Ovary (tissue), 9 donors: ENCODE data around the gene XPA. TPM values are rescaled to one million over a fixed set of nuclear protein-coding genes. Genes with fewer than 3 reads are reported as not detected.
A peak's percentile ranks its signal among the peaks of the same experiment; 100 is the strongest.

Experiments
- DNase-seq, 5 donors: peaks; one replicate each; pipeline ENCODE4 v3.0.0-alpha.2; 2019 to 2020
- H3K27ac ChIP-seq, 2 donors: fragments of 200-600 bp; one replicate each; pipeline versions ENCODE4 v1.5.1 to v1.8.0; 2019 to 2022
- H3K27me3 ChIP-seq: fragments of 200-600 bp; one replicate; pipeline ENCODE4 v1.8.0; 2022
- H3K36me3 ChIP-seq: fragments of 200-600 bp; sonication (generic); one replicate; pipeline ENCODE4 v1.5.1; 2019
- H3K4me1 ChIP-seq: one replicate; pipeline ENCODE4 v1.8.1; 2013; ENCODE audit warnings: mild to moderate bottlenecking, moderate library complexity; ENCODE audit not compliant: insufficient read depth
- H3K4me3 ChIP-seq: fragments of 200-600 bp; sonication (generic); one replicate; pipeline ENCODE4 v1.5.1; 2017
- H3K9me3 ChIP-seq, 2 donors: fragments of 200-600 bp in 1 of 2; sonication (generic) in 1 of 2; one replicate each; pipeline versions ENCODE4 v1.5.1 to v1.8.1; 2013 to 2019; ENCODE audit warnings: mild to moderate bottlenecking in 1 of 2, moderate library complexity in 1 of 2
- EP300 ChIP-seq: sonication (generic); formaldehyde crosslinking; IDR thresholded peaks from one replicate; pipeline ENCODE4 v1.6.1; 2017; ENCODE audit warnings: antibody characterized with exemption
- POLR2A ChIP-seq: fragments of 450-650 bp; IDR thresholded peaks from one replicate; pipeline ENCODE4 v1.6.1; 2017; ENCODE audit warnings: antibody characterized with exemption, mild to moderate bottlenecking, moderate library complexity
- WGBS, 3 donors: extraction: QIAGEN DNeasy Blood & Tissue Kit in 1 of 3; methylation state at CpG; one replicate each; pipeline versions ENCODE4 v1.1.5 to v1.1.7; 2013 to 2017; 5-methylcytosine and 5-hydroxymethylcytosine counted together
- intact Hi-C, 4 donors: fragments of 100-400 bp; cut with DNase I; formaldehyde crosslinking; loops; one replicate each; pipeline versions ENCODE4 v1.11.0 to v1.15.1; 2022 to 2023
- polyA plus RNA-seq, 2 donors: library from polyadenylated mRNA; stranded (reverse); fragments of 200-250 nt in 1 of 2; fragments of 350-450 nt in 1 of 2; fragmentation: Illumina TruSeq in 1 of 2; extraction: RNeasy Lipid Tissue Mini Kit (QIAGEN cat#74804) in 1 of 2; gene quantifications; one replicate each; pipeline ENCODE4 v1.2.3, GENCODE V29; 2013 to 2014
- total RNA-seq, 7 donors: library from RNA; depleted of rRNA in 2 of 7; stranded (reverse); fragments of >200 nt in 2 of 7; fragmentation: NEBNext Ultra II Directional in 3 of 7; extraction: Animal tissue kit (Norgen Biotek cat#: 25700) in 3 of 7; gene quantifications; one replicate each; pipeline versions ENCODE4 v1.1.0 to v1.2.4, GENCODE V29; 2016 to 2023
- TF ChIP-seq, protein P1 (sequence below), 3 donors: fragments of 450-650 bp in 2 of 3; fragments of 200-600 bp in 1 of 3; IDR thresholded peaks; one replicate each; pipeline versions ENCODE4 v1.5.1 to v1.8.0; 2016 to 2022; ENCODE audit warnings: antibody characterized with exemption in 3 of 3, mild to moderate bottlenecking in 1 of 3
- donor health status: DM: no; HTN: no; CAD: no; lungs with moderate emphysema.
- donor health status: DM: no; HTN: no; CAD: no.
- donor health status: Bipolar disorder and iron deficiency.
- donor health status: DM: yes; HTN: yes; CAD: no.
- donor health status: DM: no; HTN: no; CAD: no.
- donor health status: DM: yes; HTN: yes; CAD: no.

Gene XPA
- total and polyA plus RNA-seq, 9 donors = 13.7 to 23.6 (median 16.7) TPM

- no peaks in the 10 kb centered on the region for H3K4me1 ChIP-seq
- WGBS, 3 donors = 43 to 49% (median 46%) methylated on average over 3 of the region's 3 CpGs
- H3K36me3 ChIP-seq = no peaks in the 10 kb centered on the region
- H3K27me3 ChIP-seq = no peaks in the 10 kb centered on the region
- intact Hi-C loops = no loop called here
- no peak for DNase-seq
- no peaks in the 10 kb centered on the region for H3K9me3 ChIP-seq
- H3K27ac ChIP-seq = no peak overlapping the region
- H3K4me3 ChIP-seq = no peak overlapping the region
- TF ChIP-seq EP300 = no peak
- TF ChIP-seq, protein P1, sequence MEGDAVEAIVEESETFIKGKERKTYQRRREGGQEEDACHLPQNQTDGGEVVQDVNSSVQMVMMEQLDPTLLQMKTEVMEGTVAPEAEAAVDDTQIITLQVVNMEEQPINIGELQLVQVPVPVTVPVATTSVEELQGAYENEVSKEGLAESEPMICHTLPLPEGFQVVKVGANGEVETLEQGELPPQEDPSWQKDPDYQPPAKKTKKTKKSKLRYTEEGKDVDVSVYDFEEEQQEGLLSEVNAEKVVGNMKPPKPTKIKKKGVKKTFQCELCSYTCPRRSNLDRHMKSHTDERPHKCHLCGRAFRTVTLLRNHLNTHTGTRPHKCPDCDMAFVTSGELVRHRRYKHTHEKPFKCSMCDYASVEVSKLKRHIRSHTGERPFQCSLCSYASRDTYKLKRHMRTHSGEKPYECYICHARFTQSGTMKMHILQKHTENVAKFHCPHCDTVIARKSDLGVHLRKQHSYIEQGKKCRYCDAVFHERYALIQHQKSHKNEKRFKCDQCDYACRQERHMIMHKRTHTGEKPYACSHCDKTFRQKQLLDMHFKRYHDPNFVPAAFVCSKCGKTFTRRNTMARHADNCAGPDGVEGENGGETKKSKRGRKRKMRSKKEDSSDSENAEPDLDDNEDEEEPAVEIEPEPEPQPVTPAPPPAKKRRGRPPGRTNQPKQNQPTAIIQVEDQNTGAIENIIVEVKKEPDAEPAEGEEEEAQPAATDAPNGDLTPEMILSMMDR (IDR thresholded peaks at IDR 0.05) = no peak
- TF ChIP-seq POLR2A = no peak
These were observed 17.3 kb upstream of the XPA start for GRCh38 chr9:97714435-97714834.

- Histone ChIP-seq H3K27ac (no peak overlapping the region), H3K4me1 (no peaks in the 10 kb centered on the region), H3K9me3 (no peaks in the 10 kb centered on the region), H3K27me3 (no peaks in the 10 kb centered on the region), H3K36me3 (no peaks in the 10 kb centered on the region), H3K4me3 (no peak overlapping the region)
- intact Hi-C loops = no loop called here
- DNase-seq = no peak
- 11 to 13% (median 12%) methylated on average over 12 of the region's 12 CpGs for WGBS, 3 donors
- TF ChIP-seq POLR2A = no peak
- no peak for TF ChIP-seq EP300
These were observed 14.1 kb upstream of the XPA start for GRCh38 chr9:97711223-97711626.

GRCh38 chr9:97710356-97711222 is 13.4 kb upstream of the XPA start:
- intact Hi-C loops = no loop called here
- no peaks in the 10 kb centered on the region for H3K27me3 ChIP-seq
- no peak overlapping the region for H3K27ac ChIP-seq
- TF ChIP-seq, protein P1 (IDR thresholded peaks at IDR 0.05) = peak; percentile 42 to 59 (median 53)
- TF ChIP-seq POLR2A = no peak
- TF ChIP-seq EP300 = no peak
- H3K36me3 ChIP-seq = no peaks in the 10 kb centered on the region
- DNase-seq = peak in 2 of 5 donors; percentile 30 to 33
- WGBS, 3 donors = 22 to 25% (median 22%) methylated on average over 9 of the region's 9 CpGs
- H3K4me1 ChIP-seq = no peaks in the 10 kb centered on the region
- no peaks in the 10 kb centered on the region for H3K9me3 ChIP-seq
- H3K4me3 ChIP-seq = no peak overlapping the region

- no peak for TF ChIP-seq EP300
- no peaks in the 10 kb centered on the region for H3K27me3 ChIP-seq
- no peaks in the 10 kb centered on the region for H3K9me3 ChIP-seq
- no peak overlapping the region for H3K27ac ChIP-seq
- intact Hi-C loops = loop anchor here in 1 of 4 donors (10.0 kb wide), 1 partner anchor 349 kb away; the partner anchor contains the start of gene NANS
- WGBS, 3 donors = 66 to 80% (median 69%) methylated on average over 2 of the region's 2 CpGs
- H3K4me1 ChIP-seq = no peaks in the 10 kb centered on the region
- no peak overlapping the region for H3K4me3 ChIP-seq
- no peak for DNase-seq
- no peaks in the 10 kb centered on the region for H3K36me3 ChIP-seq
These were observed 9.1 kb upstream of the XPA start for GRCh38 chr9:97706246-97706645.

DNA sequence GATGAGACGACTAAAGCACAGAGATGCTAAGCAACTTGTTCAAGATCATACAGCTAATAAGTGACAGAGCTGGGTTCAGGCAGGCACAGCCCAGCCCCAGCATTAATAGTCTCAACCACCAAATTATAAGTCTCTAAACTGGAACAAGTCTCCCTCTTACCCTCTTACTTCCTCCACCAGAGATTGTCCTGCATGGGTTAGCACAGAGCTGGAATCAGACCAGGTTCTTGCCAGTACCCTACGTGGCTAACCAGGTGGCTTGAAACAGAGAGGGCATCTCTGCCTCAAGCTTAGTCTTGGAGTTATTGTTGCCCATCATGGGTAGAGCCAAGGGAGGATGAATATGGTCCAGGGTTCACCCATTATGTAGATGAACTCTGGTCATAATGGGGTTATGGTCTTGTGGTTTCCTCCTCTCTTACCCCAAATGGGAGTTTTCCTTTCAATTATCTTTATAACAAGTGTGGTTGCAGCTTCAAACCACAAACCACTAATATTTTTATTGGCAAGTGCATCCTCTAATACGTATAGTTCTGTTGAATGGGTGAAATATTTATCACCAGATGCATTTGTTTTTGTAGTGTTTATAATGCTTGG is 8.3 kb upstream of the XPA start:
- no peaks in the 10 kb centered on the region for H3K36me3 ChIP-seq
- no peak for DNase-seq
- no peaks in the 10 kb centered on the region for H3K4me1 ChIP-seq
- WGBS, 3 donors = 35 to 45% (median 37%) methylated on average over 3 of the region's 3 CpGs
- no peak for TF ChIP-seq EP300
- TF ChIP-seq, protein P1 (IDR thresholded peaks at IDR 0.05) = no peak
- TF ChIP-seq POLR2A = no peak
- H3K9me3 ChIP-seq = no peaks in the 10 kb centered on the region
- H3K27me3 ChIP-seq = no peaks in the 10 kb centered on the region
- intact Hi-C loops = loop anchor here in 1 of 4 donors (10.0 kb wide), 1 partner anchor 349 kb away; the partner anchor contains the start of gene NANS
- no peak overlapping the region for H3K4me3 ChIP-seq
- no peak overlapping the region for H3K27ac ChIP-seq
